K562 (cell line): Measurements from ENCODE around the gene SNX25. TPM values are rescaled to one million over a fixed set of nuclear protein-coding genes. Genes with fewer than 3 reads are reported as not detected.

Experiments used
- ATAC-seq: fragments of 200-7000 bp; cut with Tn5 transposase; 3 replicates; pipeline ENCODE4 v1.9.1; 2020; ENCODE audit warnings: moderate library complexity
- BruUV-seq: library from RNA; stranded (reverse); fragments of 400-500 nt; replicated peaks from 2 replicates; lab custom pipeline; 2021; lab: Mats Ljungman, UMichigan
- CTCF ChIA-PET: fragments of 300-600 bp; formaldehyde crosslinking; extraction: SDS; loops from one replicate; lab custom pipeline; 2021; ENCODE audit warnings: low intra/inter-chr PET ratio; lab: Yijun Ruan, JAX
- POLR2A ChIA-PET: fragments of 300-600, 350-650 bp; sonication (Branson Sonifier 250); formaldehyde crosslinking; extraction: SDS; loops from one replicate; lab custom pipeline; 2021; ENCODE audit warnings: antibody characterized with exemption, inconsistent platforms; lab: Yijun Ruan, JAX
- DNase-seq, 4 experiments: peaks; one replicate each; pipeline versions ENCODE4 v3.0.0 to v3.0.0-alpha.2; 2011 to 2018; ENCODE audit warnings: low spot score in 3 of 4, mixed read lengths in 3 of 4; ENCODE audit errors: extremely low read depth in 1 of 4
- FAIRE-seq: peaks from 2 replicates; lab custom pipeline; 2011; peaks lifted over from hg19 to GRCh38; lab: Jason Lieb, UNC
- H2AFZ ChIP-seq: 2 replicates; pipeline ENCODE4 v1.6.0; 2011; ENCODE audit warnings: low read depth, low read length, control low read depth, inconsistent platforms
- H3K27ac ChIP-seq: fragments of 200-600 bp; 3 replicates; pipeline ENCODE4 v1.8.0; 2011; ENCODE audit warnings: low read depth, mild to moderate bottlenecking, control low read depth, inconsistent platforms, low read length, moderate library complexity, mixed read lengths; ENCODE audit errors: extremely low read depth
- H3K27me3 ChIP-seq, 2 experiments: fragments of 300-600 bp in 1 of 2; 2 replicates in 1 of 2; 3 replicates in 1 of 2; pipeline versions ENCODE4 v1.6.0 to v1.8.0; 2011; ENCODE audit warnings: inconsistent platforms in 2 of 2, low read length in 2 of 2, mild to moderate bottlenecking in 1 of 2, mixed read lengths in 1 of 2, moderate library complexity in 1 of 2; ENCODE audit not compliant: control insufficient read depth in 2 of 2, insufficient read depth in 2 of 2
- H3K36me3 ChIP-seq: fragments of 300-600 bp; 3 replicates; pipeline ENCODE4 v1.8.0; 2011; ENCODE audit warnings: mild to moderate bottlenecking, low read length, inconsistent platforms; ENCODE audit not compliant: control insufficient read depth, insufficient read depth
- H3K4me1 ChIP-seq, 2 experiments: fragments of 200-600 bp in 1 of 2; replicated peaks in 1 of 2; 2 replicates in 1 of 2; 3 replicates in 1 of 2; pipeline versions ENCODE4 v1.5.1 to v1.8.0; 2011; ENCODE audit warnings: inconsistent platforms in 2 of 2, low read length in 2 of 2, mild to moderate bottlenecking in 1 of 2, mixed read lengths in 1 of 2, moderate library complexity in 1 of 2; ENCODE audit not compliant: control insufficient read depth in 2 of 2, insufficient read depth in 2 of 2
- H3K4me2 ChIP-seq: 2 replicates; pipeline ENCODE4 v1.6.1; 2011; ENCODE audit warnings: low read length, control low read depth, inconsistent platforms, mixed read lengths; ENCODE audit not compliant: insufficient read depth
- H3K4me3 ChIP-seq: fragments of 200-600 bp; sonication (generic), shearing (Covaris generic); 2 replicates; pipeline ENCODE4 v1.5.1; 2016; ENCODE audit warnings: control low read depth, inconsistent platforms
- H3K79me2 ChIP-seq: fragments of 200-600 bp; 3 replicates; pipeline ENCODE4 v1.8.0; 2011; ENCODE audit warnings: low read length, inconsistent platforms; ENCODE audit not compliant: control insufficient read depth, insufficient read depth
- H3K9ac ChIP-seq, 2 experiments: 2 replicates each; pipeline versions ENCODE4 v1.6.0 to v1.6.1; 2011; ENCODE audit warnings: low read depth in 2 of 2, low read length in 2 of 2, control low read depth in 1 of 2, inconsistent platforms in 1 of 2, mild to moderate bottlenecking in 1 of 2, mixed read lengths in 1 of 2; ENCODE audit not compliant: insufficient read depth in 1 of 2
- H3K9me1 ChIP-seq: one replicate; pipeline ENCODE4 v1.6.0; 2011; ENCODE audit warnings: inconsistent platforms, mild to moderate bottlenecking, low read length, moderate library complexity; ENCODE audit not compliant: control insufficient read depth, insufficient read depth
- H3K9me3 ChIP-seq: replicated peaks from 2 replicates; pipeline ENCODE4 v1.5.1; 2011; ENCODE audit warnings: low read depth, low read length, inconsistent platforms; ENCODE audit not compliant: control insufficient read depth, insufficient read depth
- H4K20me1 ChIP-seq: replicated peaks from 2 replicates; pipeline ENCODE4 v1.6.1; 2011; ENCODE audit warnings: low read length, inconsistent platforms, mixed read lengths; ENCODE audit not compliant: control insufficient read depth, insufficient read depth
- GTF2A2 ChIP-seq: IDR thresholded peaks from 2 replicates; pipeline ENCODE4 v1.6.1; 2016; ENCODE audit warnings: mild to moderate bottlenecking, missing genetic modification characterization, missing compliant biosample characterization
- HDGF ChIP-seq: fragments of 450-650 bp; IDR thresholded peaks from 2 replicates; pipeline ENCODE4 v1.6.1; 2016
- ZKSCAN8 ChIP-seq: fragments of 200-800 bp; sonication (Bioruptor generic); IDR thresholded peaks from 2 replicates; pipeline ENCODE4 v1.6.1; 2016; ENCODE audit warnings: missing genetic modification characterization, missing compliant biosample characterization
- ZNF507 ChIP-seq: conservative IDR thresholded peaks from 2 replicates; pipeline ENCODE4 v1.6.1; 2017; ENCODE audit warnings: missing genetic modification characterization, missing compliant biosample characterization
- ZZZ3 ChIP-seq: fragments of 450-650 bp; IDR thresholded peaks from 2 replicates; pipeline ENCODE4 v1.6.1; 2016; ENCODE audit warnings: antibody characterized with exemption, mild to moderate bottlenecking, moderate library complexity
- WGBS: fragments of 100-300 bp; shearing (Covaris generic); methylation state at CpG from one replicate; pipeline ENCODE4 v1.1.6; 2016; ENCODE audit warnings: low coverage, mixed read lengths; ENCODE audit not compliant: insufficient coverage; ENCODE audit errors: missing lambda C conversion rate; 5-methylcytosine and 5-hydroxymethylcytosine counted together
- in situ Hi-C: fragments of 300-500 bp; cut with MboI; formaldehyde crosslinking; loops from 4 replicates; pipeline ENCODE4 v1.15.0; 2018; ENCODE audit warnings: inconsistent platforms, mixed read lengths
- intact Hi-C: fragments of 100-400 bp; cut with micrococcal nuclease; formaldehyde crosslinking; loops from 2 replicates; pipeline ENCODE4 v1.14.2; 2022
- polyA plus RNA-seq, 8 experiments: library from polyadenylated mRNA; depleted of rRNA in 4 of 8; stranded (reverse) in 5 of 8; unstranded in 3 of 8; fragments of >200 nt; fragmentation: Nextera tagmentation in 2 of 8; fragmentation: Illumina TruSeq in 1 of 8; extraction: Ambion mirVana in 2 of 8; extraction: Trizol in 1 of 8; gene quantifications; 2 replicates each; pipeline versions ENCODE4 v1.2.1 to v1.2.3, GENCODE V29; 2011 to 2014; ENCODE audit warnings: inconsistent platforms in 1 of 8, missing spikeins in 1 of 8
- total RNA-seq, 7 experiments: library from RNA; depleted of rRNA in 6 of 7; stranded (reverse); fragments of >200 nt in 6 of 7; fragmentation: Illumina TruSeq in 2 of 7; extraction: Trizol in 2 of 7; gene quantifications; 2 replicates each; pipeline versions ENCODE4 v1.2.1 to v1.2.3, GENCODE V29; 2011 to 2021; ENCODE audit warnings: low replicate concordance in 1 of 7
- TF ChIP-seq, protein P1 (sequence below), 2 experiments: fragments of 450-650 bp; formaldehyde crosslinking in 1 of 2; IDR thresholded peaks; 2 replicates each; pipeline versions ENCODE4 v1.4.0 to v1.6.1; 2014 to 2020; ENCODE audit warnings: mild to moderate bottlenecking in 2 of 2, borderline replicate concordance in 1 of 2, low read depth in 1 of 2

Gene SNX25
- total and polyA plus RNA-seq, 9 of the 15 experiments (the other 6 are each of a cell fraction or from before 2014, with no cell fraction given), result 2.5 to 23.4 (median 13.3) TPM

DNA sequence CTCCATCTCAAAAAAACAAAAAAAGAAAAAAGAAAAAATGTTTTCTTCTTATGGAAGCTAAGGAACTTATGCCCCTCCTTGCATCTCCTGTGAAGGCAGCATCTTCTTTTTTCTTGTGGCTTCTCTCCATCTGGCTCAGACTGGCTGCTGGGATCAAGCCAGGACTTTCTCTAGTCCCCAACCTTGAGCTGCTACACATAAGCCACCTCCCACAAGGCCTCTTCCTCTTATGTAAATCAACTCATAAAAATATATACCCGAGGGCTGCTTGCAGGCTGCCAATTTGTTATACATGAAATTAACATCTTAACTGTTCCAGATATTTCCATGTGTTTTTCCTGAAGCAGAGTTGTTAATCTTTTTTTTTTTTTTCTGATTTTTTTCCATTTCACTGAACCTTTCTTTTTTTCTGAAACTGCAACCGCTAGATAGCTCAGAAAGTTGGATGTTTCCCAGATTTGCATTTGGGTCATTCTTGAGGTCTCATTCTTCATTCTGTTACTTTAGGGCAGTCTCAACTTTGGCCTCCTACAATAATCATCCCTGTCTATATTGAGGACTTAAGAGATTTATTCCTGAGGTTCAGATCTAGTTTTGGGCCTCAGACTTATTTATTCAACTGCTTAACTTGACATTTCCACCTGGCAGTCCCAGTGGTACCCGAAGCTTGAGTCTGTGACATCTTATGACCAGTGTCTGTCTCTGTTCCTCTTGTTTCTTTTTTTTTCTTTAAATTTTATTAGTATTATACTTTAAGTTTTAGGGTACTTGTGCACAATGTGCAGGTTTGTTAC, 10.3 kb downstream of the SNX25 start:
- Histone ChIP-seq H3K4me1 (peaks cover 0 to 4% of the 10 kb centered on the region in 2 experiments; a peak in 2 of 5 replicates), H3K4me3 (no peak overlapping the region), H3K4me2 (no peak overlapping the region), H3K27me3 (no peaks in the 10 kb centered on the region), H3K9ac (no peak overlapping the region), H4K20me1 (no peaks in the 10 kb centered on the region), H3K9me3 (no peaks in the 10 kb centered on the region), H3K9me1 (no peaks in the 10 kb centered on the region), H2AFZ (no peak overlapping the region)
- 59% methylated on average over 3 of the region's 3 CpGs for WGBS
- no TSS peak for BruUV-seq
- CTCF ChIA-PET, result interaction anchor here (0.7 kb wide), 1 partner anchor 86 kb away, joined by 6 read pairs; no protein-coding TSS in a partner anchor
- no peak for DNase-seq
- peak; percentile 63 for ATAC-seq
- TF ChIP-seq ZKSCAN8, result no peak
- TF ChIP-seq, protein P1, sequence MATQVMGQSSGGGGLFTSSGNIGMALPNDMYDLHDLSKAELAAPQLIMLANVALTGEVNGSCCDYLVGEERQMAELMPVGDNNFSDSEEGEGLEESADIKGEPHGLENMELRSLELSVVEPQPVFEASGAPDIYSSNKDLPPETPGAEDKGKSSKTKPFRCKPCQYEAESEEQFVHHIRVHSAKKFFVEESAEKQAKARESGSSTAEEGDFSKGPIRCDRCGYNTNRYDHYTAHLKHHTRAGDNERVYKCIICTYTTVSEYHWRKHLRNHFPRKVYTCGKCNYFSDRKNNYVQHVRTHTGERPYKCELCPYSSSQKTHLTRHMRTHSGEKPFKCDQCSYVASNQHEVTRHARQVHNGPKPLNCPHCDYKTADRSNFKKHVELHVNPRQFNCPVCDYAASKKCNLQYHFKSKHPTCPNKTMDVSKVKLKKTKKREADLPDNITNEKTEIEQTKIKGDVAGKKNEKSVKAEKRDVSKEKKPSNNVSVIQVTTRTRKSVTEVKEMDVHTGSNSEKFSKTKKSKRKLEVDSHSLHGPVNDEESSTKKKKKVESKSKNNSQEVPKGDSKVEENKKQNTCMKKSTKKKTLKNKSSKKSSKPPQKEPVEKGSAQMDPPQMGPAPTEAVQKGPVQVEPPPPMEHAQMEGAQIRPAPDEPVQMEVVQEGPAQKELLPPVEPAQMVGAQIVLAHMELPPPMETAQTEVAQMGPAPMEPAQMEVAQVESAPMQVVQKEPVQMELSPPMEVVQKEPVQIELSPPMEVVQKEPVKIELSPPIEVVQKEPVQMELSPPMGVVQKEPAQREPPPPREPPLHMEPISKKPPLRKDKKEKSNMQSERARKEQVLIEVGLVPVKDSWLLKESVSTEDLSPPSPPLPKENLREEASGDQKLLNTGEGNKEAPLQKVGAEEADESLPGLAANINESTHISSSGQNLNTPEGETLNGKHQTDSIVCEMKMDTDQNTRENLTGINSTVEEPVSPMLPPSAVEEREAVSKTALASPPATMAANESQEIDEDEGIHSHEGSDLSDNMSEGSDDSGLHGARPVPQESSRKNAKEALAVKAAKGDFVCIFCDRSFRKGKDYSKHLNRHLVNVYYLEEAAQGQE (IDR thresholded peaks at IDR 0.05; ENCODE audit: borderline replicate concordance), result 0 out of 2 replicates have a peak, but pooled peaks have one; percentile 19
- TF ChIP-seq, protein P1 (CRISPR knock-in tag; IDR thresholded peaks at IDR 0.05; ENCODE audit: low read depth), result no peak
- TF ChIP-seq ZNF507 (tag), result no peak
- TF ChIP-seq GTF2A2 (tag), result no peak
- no peak for TF ChIP-seq HDGF
- no peak for TF ChIP-seq ZZZ3
- TF ChIP-seq, all 486 proteins: peak for 1
- intact Hi-C loops, result no loop called here
- Histone ChIP-seq H3K27ac (no peak overlapping the region), H3K79me2 (peaks cover 7% of the 10 kb centered on the region), H3K36me3 (no peaks in the 10 kb centered on the region)
- POLR2A ChIA-PET, result interaction anchor here (1.0 kb wide), 1 partner anchor 9 kb away, joined by 3 read pairs; no protein-coding TSS in a partner anchor
- in situ Hi-C loops, result no loop called here
- FAIRE-seq, result no peak
